KMS-11 (cell line): Measurements from ENCODE around the gene KASH5.
A peak's percentile ranks its signal among the peaks of the same experiment; 100 is the strongest.

Source experiments
- H2AFZ ChIP-seq: fragments of 200-600 bp; sonication (generic); 2 replicates; pipeline ENCODE4 v1.6.1; 2016; ENCODE audit warnings: antibody characterized with exemption, mixed run types, low read depth
- H3K27ac ChIP-seq: fragments of 200-600 bp; sonication (generic); 2 replicates; pipeline ENCODE4 v1.6.1; 2016; ENCODE audit warnings: mild to moderate bottlenecking, mixed run types
- H3K27me3 ChIP-seq: fragments of 200-600 bp; sonication (generic); 2 replicates; pipeline ENCODE4 v1.6.1; 2017; ENCODE audit warnings: mild to moderate bottlenecking, low read depth, mixed run types, moderate library complexity; ENCODE audit not compliant: insufficient read depth
- H3K36me3 ChIP-seq: fragments of 200-600 bp; sonication (generic); 2 replicates; pipeline ENCODE4 v1.6.1; 2017; ENCODE audit warnings: mild to moderate bottlenecking, mixed run types; ENCODE audit not compliant: insufficient read depth
- H3K4me1 ChIP-seq: fragments of 200-600 bp; sonication (generic); 2 replicates; pipeline ENCODE4 v1.6.1; 2016; ENCODE audit warnings: mild to moderate bottlenecking, low read depth, mixed run types; ENCODE audit not compliant: poor library complexity, severe bottlenecking
- H3K4me2 ChIP-seq: fragments of 200-600 bp; sonication (generic); 2 replicates; pipeline ENCODE4 v1.7.0; 2016; ENCODE audit warnings: mild to moderate bottlenecking, mixed run types
- H3K4me3 ChIP-seq: fragments of 200-600 bp; sonication (generic); IDR thresholded peaks from 2 replicates; pipeline ENCODE4 v1.6.1; 2017; ENCODE audit warnings: low read depth, low read length, mixed read lengths; ENCODE audit not compliant: insufficient read depth
- H3K79me2 ChIP-seq: fragments of 200-600 bp; sonication (generic); 2 replicates; pipeline ENCODE4 v1.6.1; 2016; ENCODE audit warnings: low read depth, mixed run types; ENCODE audit not compliant: insufficient read depth
- H3K9ac ChIP-seq: fragments of 200-600 bp; sonication (generic); 2 replicates; pipeline ENCODE4 v1.6.1; 2016; ENCODE audit warnings: mild to moderate bottlenecking, mixed run types
- H4K20me1 ChIP-seq: fragments of 200-600 bp; sonication (generic); 2 replicates; pipeline ENCODE4 v1.6.1; 2016; ENCODE audit warnings: mild to moderate bottlenecking, mixed run types; ENCODE audit not compliant: insufficient read depth
- TF ChIP-seq, protein P1 (sequence below): fragments of 200-600 bp; sonication (generic); conservative IDR thresholded peaks from 2 replicates; pipeline ENCODE4 v1.6.1; 2017; ENCODE audit warnings: low read depth, mild to moderate bottlenecking, antibody characterized with exemption, low read length, moderate library complexity, mixed read lengths

The KASH5 gene

DNA sequence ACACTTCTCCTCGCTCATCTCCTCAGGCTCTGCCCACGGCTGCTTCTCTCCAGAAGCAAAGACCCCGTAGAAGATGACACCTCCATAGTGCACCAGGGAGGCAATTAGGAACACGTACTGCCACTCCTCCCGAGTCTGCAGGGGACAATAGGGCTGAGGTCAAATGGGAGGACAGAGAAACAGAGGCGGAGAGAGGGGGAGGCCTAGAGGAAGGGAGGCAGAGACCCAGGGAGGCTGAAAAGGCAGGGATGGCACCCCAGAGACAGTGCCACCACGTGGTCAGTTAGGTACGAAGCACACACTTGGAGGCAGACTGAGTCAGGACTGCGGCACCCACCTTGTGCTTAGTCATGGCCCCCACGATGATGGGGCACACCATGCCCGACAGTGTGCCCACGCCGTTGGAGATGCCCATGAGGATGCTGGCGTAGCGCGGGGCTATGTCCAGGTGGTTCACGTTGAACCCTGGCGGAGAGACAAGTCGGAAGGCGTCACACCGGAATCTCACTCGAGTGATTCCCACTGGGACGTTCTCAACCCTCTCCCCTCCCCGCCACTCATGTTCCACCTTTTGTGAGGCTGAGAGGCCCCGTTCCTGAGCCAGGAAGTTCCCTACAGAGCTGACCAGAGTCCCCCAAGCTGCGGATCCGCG lies 42.8 kb downstream of the KASH5 start:
- Histone ChIP-seq H3K36me3 (no peaks in the 10 kb centered on the region), H3K4me3 (no peak overlapping the region), H2AFZ (no peak overlapping the region), H3K4me1 (peaks cover 6% of the 10 kb centered on the region), H3K79me2 (no peaks in the 10 kb centered on the region), H3K4me2 (no peak overlapping the region), H3K27ac (no peak overlapping the region), H4K20me1 (no peaks in the 10 kb centered on the region), H3K27me3 (peaks cover 91% of the 10 kb centered on the region), H3K9ac (no peak overlapping the region)
- TF ChIP-seq, protein P1, sequence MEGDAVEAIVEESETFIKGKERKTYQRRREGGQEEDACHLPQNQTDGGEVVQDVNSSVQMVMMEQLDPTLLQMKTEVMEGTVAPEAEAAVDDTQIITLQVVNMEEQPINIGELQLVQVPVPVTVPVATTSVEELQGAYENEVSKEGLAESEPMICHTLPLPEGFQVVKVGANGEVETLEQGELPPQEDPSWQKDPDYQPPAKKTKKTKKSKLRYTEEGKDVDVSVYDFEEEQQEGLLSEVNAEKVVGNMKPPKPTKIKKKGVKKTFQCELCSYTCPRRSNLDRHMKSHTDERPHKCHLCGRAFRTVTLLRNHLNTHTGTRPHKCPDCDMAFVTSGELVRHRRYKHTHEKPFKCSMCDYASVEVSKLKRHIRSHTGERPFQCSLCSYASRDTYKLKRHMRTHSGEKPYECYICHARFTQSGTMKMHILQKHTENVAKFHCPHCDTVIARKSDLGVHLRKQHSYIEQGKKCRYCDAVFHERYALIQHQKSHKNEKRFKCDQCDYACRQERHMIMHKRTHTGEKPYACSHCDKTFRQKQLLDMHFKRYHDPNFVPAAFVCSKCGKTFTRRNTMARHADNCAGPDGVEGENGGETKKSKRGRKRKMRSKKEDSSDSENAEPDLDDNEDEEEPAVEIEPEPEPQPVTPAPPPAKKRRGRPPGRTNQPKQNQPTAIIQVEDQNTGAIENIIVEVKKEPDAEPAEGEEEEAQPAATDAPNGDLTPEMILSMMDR: peak; percentile 43

DNA sequence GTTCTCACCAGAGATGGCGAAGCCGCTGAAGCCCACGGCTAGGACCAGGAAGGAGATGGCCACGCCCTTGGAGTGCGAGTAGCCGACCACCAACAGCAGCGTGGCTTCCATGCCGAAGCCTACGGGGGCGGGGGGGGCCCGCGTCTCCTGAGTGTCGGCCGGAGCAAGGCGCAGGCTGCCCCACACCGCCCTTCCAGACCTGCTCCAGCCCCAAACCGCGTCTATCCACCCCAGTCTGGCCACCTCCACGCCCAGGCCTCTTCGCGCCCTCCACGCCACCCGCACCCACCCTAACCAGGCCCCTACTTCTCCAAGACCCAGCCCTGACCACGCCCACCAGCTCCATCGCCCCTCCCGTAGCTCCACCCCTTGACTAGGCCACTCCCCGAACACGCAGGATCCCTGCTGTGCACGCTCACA lies 43.3 kb downstream of the KASH5 start:
- no peak overlapping the region for H3K4me2 ChIP-seq
- TF ChIP-seq, protein P1: no peak
- no peak overlapping the region for H3K27ac ChIP-seq
- peaks cover 6% of the 10 kb centered on the region for H3K4me1 ChIP-seq
- H2AFZ ChIP-seq: no peak overlapping the region
- H3K9ac ChIP-seq: no peak overlapping the region
- no peaks in the 10 kb centered on the region for H3K79me2 ChIP-seq
- no peak overlapping the region for H3K4me3 ChIP-seq
- H3K36me3 ChIP-seq: no peaks in the 10 kb centered on the region
- H3K27me3 ChIP-seq: peaks cover 91% of the 10 kb centered on the region
- no peaks in the 10 kb centered on the region for H4K20me1 ChIP-seq

DNA sequence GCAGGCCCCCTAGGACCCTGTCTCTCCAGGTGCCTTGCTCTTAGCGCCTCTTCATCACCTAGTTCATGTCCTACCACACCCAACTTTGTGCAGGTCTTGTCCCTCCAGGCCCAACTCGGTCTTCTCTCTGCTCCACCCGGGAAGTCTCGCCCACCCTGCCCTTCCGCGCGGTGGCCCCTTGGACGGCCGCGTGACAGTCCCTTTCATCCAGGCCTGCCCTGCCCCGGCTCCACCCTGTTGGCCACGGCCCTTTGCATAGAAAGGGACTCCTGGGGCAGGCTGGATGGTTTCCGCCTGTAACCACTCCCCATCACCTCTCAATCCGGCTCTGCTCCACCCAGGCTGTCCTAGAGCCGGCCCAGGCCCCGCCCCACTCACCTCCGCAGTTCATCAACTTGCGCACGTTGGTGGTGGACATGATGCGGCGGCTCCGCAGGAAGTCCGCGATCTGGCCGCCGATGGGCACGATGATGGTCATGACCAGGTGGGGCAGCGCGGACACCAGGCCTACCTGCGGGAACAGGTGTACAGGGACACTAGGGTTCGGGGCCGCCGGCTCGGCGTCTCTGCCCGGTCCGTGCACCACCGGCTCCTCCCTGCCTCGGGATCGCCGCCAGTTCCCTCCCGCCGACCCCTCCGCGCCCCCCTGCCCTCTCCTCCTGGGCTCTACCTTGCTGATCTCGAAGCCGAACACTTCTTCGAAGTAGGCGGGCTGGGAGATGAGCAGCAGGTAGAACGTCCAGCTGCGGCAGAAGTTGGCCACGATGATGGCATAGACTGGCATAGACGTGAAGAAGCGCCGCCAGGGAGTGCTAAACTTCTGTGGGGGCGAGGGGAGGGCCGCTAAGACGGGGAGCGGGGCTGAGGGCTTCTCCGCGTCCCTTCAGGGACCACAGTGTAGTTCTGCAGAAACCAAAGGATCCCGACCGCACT lies 44.4 kb downstream of the KASH5 start:
- no peak overlapping the region for H3K4me2 ChIP-seq
- no peak overlapping the region for H3K9ac ChIP-seq
- H3K4me3 ChIP-seq: no peak overlapping the region
- H3K4me1 ChIP-seq: peaks cover 6% of the 10 kb centered on the region
- H3K36me3 ChIP-seq: no peaks in the 10 kb centered on the region
- TF ChIP-seq, protein P1: no peak
- H3K27ac ChIP-seq: no peak overlapping the region
- no peaks in the 10 kb centered on the region for H4K20me1 ChIP-seq
- peaks cover 91% of the 10 kb centered on the region for H3K27me3 ChIP-seq
- no peak overlapping the region for H2AFZ ChIP-seq
- H3K79me2 ChIP-seq: no peaks in the 10 kb centered on the region

- Histone ChIP-seq H3K9ac (no peak overlapping the region), H3K4me2 (no peak overlapping the region), H3K4me1 (peaks cover 6% of the 10 kb centered on the region), H4K20me1 (no peaks in the 10 kb centered on the region), H3K27ac (no peak overlapping the region), H3K27me3 (peaks cover 91% of the 10 kb centered on the region), H2AFZ (no peak overlapping the region), H3K36me3 (no peaks in the 10 kb centered on the region), H3K79me2 (no peaks in the 10 kb centered on the region), H3K4me3 (no peak overlapping the region)
- TF ChIP-seq, protein P1: no peak
These were observed 45.3 kb downstream of the KASH5 start for GRCh38 chr19:49433240-49433901.
